Activated CD4-positive, alpha-beta T cell treated with anti-CD3 and anti-CD28 coated beads, Interleukin-2, amount 50 U/mL, for 24 hours (primary cell): ENCODE data around the gene FRMD3.
"Not testable (repeated sequence)": the region's sequence is repeated elsewhere in the genome, so short reads cannot be mapped to it uniquely, and the experiment has no call there.

Experiments
- DNase-seq, 2 donors: peaks; one replicate each; pipeline ENCODE4 v3.0.0-alpha.2; 2020; ENCODE audit warnings: low read depth in 1 of 2, low spot score in 1 of 2

Gene FRMD3

GRCh38 chr9:83523684-83524083 is 14.5 kb downstream of the FRMD3 start:
- DNase-seq, result no peak

DNA sequence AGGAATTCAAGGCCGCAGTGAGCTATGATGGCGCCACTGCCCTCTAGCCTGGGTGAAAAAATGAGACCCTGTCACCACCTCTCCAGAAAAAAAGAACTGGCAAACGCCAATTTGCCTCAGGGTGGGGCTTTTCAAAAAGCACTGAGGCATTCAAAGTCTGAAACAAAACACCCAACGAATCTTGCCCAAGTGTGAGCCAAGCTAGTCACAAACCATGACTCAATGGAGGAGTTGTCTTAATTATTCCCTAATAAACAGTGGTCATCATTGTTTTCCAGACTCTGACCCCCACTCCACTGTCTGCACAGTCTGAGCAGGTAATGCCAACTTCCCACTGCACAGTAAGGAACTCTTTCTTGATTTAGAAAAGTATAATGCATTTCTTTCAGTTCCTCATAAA is 16.8 kb downstream of the FRMD3 start:
- no peak for DNase-seq

GRCh38 chr9:83521011-83521410 is 17.2 kb downstream of the FRMD3 start:
- DNase-seq, result no peak

DNA sequence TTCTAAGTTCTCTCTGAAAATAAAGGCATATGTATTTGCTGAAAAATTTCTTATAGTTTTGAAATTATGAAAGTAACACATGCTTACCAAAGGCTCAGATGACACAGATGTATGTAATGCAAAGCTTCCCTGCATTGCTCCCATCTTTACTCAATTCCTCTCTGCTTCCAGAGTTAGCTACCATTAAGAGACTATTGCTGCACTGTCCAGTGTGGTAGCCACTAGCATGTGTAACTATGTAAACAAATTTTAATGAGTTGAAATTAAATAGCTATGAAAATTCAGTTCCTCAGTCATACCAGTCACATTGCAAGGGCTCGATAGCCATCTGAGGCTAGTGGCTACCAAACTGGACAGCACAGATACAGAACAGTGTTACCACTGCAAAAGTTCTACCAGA is 17.9 kb downstream of the FRMD3 start:
- no peak for DNase-seq

- not testable (repeated sequence) for DNase-seq
Measured at GRCh38 chr9:83517980-83518379, 20.2 kb downstream of the FRMD3 start.

DNA sequence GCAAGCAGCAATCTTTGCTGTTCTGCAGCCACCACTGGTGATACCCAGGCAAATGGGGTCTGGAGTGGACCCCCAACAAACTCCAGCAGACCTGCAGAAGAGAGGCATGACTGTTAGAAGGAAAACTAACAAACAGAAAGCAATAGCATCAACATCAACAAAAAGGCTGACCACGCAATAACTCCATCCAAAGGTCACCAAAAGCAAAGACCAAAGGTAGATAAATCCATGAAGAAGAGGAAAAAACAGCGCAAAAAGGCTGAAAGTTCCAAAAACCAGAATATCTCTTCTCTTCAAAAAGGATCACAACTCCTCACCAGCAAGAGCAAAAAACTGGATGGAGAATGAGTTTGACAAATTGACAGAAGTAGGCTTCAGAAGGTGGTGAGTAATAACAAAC is 23.4 kb downstream of the FRMD3 start:
- no peak for DNase-seq

- DNase-seq, result no peak
Measured at GRCh38 chr9:83512621-83513020, 25.6 kb downstream of the FRMD3 start.

GRCh38 chr9:83511051-83511450 is 27.1 kb downstream of the FRMD3 start:
- no peak for DNase-seq

DNA sequence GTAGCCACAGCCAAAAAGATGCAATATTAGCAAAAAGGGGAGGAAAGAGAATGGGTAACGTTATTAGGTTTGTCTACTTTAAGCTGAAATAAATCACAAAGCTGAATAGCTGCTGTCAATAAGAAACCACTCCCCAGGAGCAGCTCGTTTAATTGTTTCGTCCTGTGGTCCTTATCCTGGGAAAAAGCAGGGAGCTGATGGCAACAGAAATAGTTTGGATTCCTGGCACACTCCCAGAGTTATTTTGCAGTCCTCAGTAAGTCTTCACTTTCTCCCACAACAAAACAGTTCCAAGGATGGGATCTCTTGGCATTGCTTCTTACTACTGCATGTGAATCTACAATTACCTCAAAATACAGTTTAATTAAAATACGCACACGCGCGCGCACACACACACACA is 28.8 kb downstream of the FRMD3 start:
- no peak for DNase-seq

DNA sequence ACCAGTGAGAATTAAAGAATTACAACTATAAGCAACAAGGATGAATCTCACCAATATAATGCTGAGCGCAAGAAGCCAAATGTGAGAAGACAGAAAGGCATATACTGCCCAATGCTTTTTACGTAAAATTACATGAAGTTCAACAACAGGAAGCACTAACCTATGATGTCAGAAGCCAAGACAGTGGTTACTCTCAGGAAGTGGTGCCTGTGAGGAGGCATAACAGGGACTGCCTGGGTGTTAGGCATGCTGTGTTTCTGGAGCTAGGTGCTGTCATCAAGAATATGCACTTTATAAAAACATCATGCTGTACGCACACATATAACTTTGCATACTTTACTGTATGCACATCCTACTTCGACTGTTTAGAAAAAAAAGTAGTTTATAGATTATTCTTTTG is 30.1 kb downstream of the FRMD3 start:
- no peak for DNase-seq

DNA sequence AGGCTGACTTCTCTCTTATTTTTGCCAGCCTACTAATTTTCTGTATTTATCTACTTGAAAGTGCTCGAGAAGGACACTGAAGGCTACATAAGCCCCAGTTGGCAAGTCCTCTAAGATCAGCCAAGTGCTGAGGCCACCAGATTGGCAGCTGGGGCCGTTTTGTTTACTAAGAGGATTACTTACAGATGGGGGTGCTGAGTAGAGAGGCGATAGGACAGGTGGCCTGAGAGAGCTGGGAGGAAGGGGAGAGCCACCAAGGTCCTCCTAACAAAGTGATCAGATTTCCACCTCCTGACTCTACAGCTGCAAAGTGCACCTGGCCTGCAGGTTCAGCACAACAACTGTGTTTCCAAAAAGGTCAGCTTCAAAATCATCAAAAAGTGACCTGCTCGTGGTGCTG is 32.9 kb downstream of the FRMD3 start:
- no peak for DNase-seq

- no peak for DNase-seq
Measured at GRCh38 chr9:83503866-83504265, 34.3 kb downstream of the FRMD3 start.

DNA sequence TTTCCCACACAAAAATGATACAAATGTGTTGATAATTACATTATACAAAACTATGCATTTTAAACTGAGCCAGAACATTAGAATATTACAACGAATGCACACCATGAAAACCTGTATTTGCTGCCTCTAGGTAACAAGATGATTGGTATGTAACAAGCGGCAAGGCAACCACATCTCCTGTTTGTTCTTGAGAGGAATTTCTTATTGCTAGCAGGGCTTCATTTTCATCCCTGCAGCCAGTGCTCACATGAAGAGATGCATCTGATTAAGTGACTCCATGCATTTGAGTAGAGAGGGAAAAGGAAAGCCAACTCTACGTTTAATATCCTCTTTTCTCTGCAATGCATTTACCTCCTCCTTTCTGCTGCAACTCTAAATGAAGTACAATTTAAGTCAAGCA is 36.6 kb downstream of the FRMD3 start:
- DNase-seq, result no peak

- DNase-seq, result no peak
Measured at GRCh38 chr9:83497441-83497840, 40.8 kb downstream of the FRMD3 start.

GRCh38 chr9:83491995-83492394 is 46.2 kb downstream of the FRMD3 start:
- DNase-seq, result no peak

DNA sequence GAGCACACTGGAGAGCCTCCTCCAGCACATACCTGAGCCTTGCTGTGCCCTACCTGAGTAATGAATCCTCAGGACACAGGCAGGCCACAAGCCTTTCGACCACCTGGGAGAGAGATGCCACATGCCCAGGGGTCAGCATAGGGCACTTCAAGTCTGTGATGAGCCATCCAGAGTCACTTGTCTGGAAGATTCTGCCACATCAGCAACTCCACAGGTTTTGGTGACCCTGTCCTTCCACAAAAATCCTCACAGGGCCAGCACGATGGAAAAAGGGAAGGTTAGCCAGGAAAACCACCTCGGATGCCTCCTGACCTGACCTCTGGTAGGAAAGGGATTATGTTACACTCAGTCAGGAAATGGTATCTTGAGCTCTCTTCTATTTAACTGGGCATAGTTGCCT is 46.8 kb downstream of the FRMD3 start:
- DNase-seq, result no peak

DNA sequence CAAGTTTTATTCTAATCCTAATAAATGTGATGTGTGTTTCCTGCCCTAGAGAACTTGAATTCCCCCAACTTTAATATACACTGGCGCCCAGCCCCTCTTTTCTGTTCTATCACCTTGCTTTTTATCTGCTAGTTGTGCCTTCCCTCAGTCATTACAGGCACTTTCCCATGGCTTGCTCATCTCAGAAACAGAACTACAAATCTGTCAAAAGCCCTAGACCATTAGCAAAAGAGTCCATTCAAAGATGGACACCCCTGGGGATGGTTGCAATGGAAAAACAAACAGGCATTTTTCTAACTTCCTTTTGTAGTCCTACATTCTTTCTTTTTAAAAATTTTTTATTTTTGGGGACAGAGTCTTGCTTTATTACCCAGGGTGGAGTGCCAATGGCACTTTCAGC is 48.2 kb downstream of the FRMD3 start:
- DNase-seq, result no peak

- DNase-seq, result no peak
Measured at GRCh38 chr9:83484990-83485389, 53.2 kb downstream of the FRMD3 start.

DNA sequence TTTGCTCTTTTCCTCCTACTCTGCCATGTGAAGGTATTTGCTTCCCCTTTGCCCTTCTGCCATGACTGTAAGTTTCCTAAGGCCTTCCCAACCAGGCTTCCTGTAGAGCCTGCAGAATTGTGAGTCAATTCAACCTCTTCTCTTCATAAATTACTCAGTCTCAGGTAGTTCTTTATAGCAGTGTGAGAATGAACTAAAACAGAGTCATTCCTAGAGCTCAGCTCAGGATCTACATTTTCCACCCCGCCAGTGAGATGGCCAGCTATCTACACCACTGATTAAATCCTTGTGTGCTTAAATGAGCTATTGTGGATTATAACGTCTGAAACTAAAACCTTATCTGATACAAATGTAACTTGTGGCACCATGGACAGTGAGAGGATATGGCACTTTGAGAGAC is 55.0 kb downstream of the FRMD3 start:
- no peak for DNase-seq

DNA sequence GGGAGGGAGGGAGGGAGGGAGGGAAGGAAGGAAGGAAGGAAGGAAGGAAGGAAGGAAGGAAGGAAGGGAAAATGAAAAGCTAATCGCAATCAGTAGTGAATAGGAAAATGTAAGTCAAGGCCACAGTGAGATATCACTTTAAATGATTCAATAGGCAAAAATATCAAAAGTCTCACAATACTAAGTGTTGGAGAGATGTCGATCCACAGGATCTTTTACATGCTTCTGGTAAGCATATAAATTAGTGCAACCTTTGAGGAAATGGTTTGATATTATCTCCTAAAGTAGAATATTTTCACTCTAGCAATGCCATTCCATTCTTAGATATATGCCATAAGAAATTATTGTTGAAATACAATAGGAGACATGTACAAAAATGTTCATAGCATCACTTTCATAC is 58.4 kb downstream of the FRMD3 start:
- DNase-seq, result no peak

GRCh38 chr9:83477571-83477970 is 60.6 kb downstream of the FRMD3 start:
- no peak for DNase-seq

DNA sequence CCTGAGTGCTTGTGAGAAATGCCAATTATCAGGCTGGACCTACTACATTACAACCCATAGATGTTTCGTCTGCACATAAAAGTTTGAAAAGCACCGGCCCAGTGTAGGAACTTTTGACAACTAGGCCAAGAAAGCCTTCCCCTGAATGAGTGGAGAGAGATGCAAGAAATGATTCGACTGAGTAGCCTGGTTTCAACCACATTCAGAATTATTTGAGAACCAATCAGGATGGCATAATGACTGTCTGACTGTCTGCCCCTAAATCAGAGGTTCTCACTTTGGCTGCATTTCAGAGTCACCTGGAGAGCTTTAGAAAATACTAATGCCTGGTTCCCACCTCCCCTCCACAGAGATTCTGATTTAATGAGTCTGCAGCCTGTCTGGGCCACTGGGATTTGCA is 61.1 kb downstream of the FRMD3 start:
- DNase-seq, result no peak

GRCh38 chr9:83476513-83476912 is 61.7 kb downstream of the FRMD3 start:
- DNase-seq, result no peak

- DNase-seq, result no peak
Measured at GRCh38 chr9:83475741-83476140, 62.5 kb downstream of the FRMD3 start.
